Right cardiac atrium (tissue), 5 donors: ENCODE results near the gene IFNGR2. TPM values are rescaled to one million over a fixed set of nuclear protein-coding genes. Genes with fewer than 3 reads are reported as not detected.
A peak's percentile ranks its signal among the peaks of the same experiment; 100 is the strongest.

Experiments
- ATAC-seq, 2 donors: fragments of 200-7000 bp; cut with Tn5 transposase; one replicate each; pipeline versions ENCODE4 v1.8.0 to v1.9.1; 2020; ENCODE audit warnings: moderate library complexity in 2 of 2, mild to moderate bottlenecking in 1 of 2
- DNase-seq, 3 donors: peaks; one replicate each; pipeline ENCODE4 v3.0.0-alpha.2; 2020
- H3K27ac ChIP-seq: one replicate; pipeline ENCODE4 v1.5.1; 2013; ENCODE audit warnings: mild to moderate bottlenecking, low read length, control low read depth, moderate library complexity
- H3K27me3 ChIP-seq: one replicate; pipeline ENCODE4 v1.6.1; 2013; ENCODE audit not compliant: control insufficient read depth, insufficient read depth
- H3K4me1 ChIP-seq: one replicate; pipeline ENCODE4 v1.6.1; 2013; ENCODE audit warnings: low read length; ENCODE audit not compliant: control insufficient read depth, insufficient read depth
- H3K4me3 ChIP-seq: one replicate; pipeline ENCODE4 v1.5.1; 2013; ENCODE audit warnings: low read length, control low read depth
- H3K9me3 ChIP-seq: one replicate; pipeline ENCODE4 v1.6.1; 2013; ENCODE audit warnings: low read length; ENCODE audit not compliant: control insufficient read depth
- WGBS: extraction: QIAGEN DNeasy Blood & Tissue Kit; methylation state at CpG from one replicate; pipeline ENCODE4 v1.1.7; 2013; 5-methylcytosine and 5-hydroxymethylcytosine counted together
- intact Hi-C, 4 donors: fragments of 100-400 bp; cut with DNase I; formaldehyde crosslinking; loops; one replicate each; pipeline versions ENCODE4 v1.11.0 to v1.14.0; 2022 to 2023
- polyA plus RNA-seq: library from polyadenylated mRNA; stranded (reverse); fragments of 200-250 nt; gene quantifications from one replicate; pipeline ENCODE4 v1.2.3, GENCODE V29; 2013
- total RNA-seq, 4 donors: library from RNA; stranded (reverse); fragmentation: NEBNext Ultra II Directional; extraction: Animal tissue kit (Norgen Biotek cat#: 25700); gene quantifications; one replicate each; pipeline ENCODE4 v1.2.1, GENCODE V29; 2021
- donor health status: healthy with polysubstance abuse.
- donor health status: DM: no; HTN: yes; CAD: no.
- donor health status: DM: no; HTN: no; CAD: no.
- donor health status: DM: no; HTN: yes; CAD: no; lungs with severe emphysema.
- donor health status: DM: yes; HTN: yes; CAD: no.

The IFNGR2 gene
- total and polyA plus RNA-seq, 5 donors = 37.4 to 47.4 (median 41.7) TPM

GRCh38 chr21:33388188-33388587, 15.0 kb upstream of the IFNGR2 start:
- DNase-seq = no peak
- ATAC-seq = no peak
- no peak overlapping the region for H3K27ac ChIP-seq
- 80% methylated on average over 4 of the region's 4 CpGs for WGBS
- H3K4me3 ChIP-seq = no peak overlapping the region
- intact Hi-C loops = no loop called here
- H3K9me3 ChIP-seq = no peaks in the 10 kb centered on the region
- H3K27me3 ChIP-seq = no peaks in the 10 kb centered on the region
- peaks cover 2% of the 10 kb centered on the region for H3K4me1 ChIP-seq

- no peak for ATAC-seq
- Histone ChIP-seq H3K4me1 (no peaks in the 10 kb centered on the region), H3K4me3 (no peak overlapping the region), H3K27me3 (no peaks in the 10 kb centered on the region), H3K27ac (no peak overlapping the region), H3K9me3 (no peaks in the 10 kb centered on the region)
- DNase-seq = no peak
- 78% methylated on average over 5 of the region's 5 CpGs for WGBS
- intact Hi-C loops = no loop called here
These were observed 12.7 kb upstream of the IFNGR2 start for GRCh38 chr21:33390479-33390878.

- no peak for ATAC-seq
- H3K27ac ChIP-seq = no peak overlapping the region
- H3K4me1 ChIP-seq = no peaks in the 10 kb centered on the region
- intact Hi-C loops = no loop called here
- H3K4me3 ChIP-seq = no peak overlapping the region
- 83% methylated on average over 6 of the region's 6 CpGs for WGBS
- H3K27me3 ChIP-seq = no peaks in the 10 kb centered on the region
- no peaks in the 10 kb centered on the region for H3K9me3 ChIP-seq
- no peak for DNase-seq
These were observed 11.6 kb upstream of the IFNGR2 start for GRCh38 chr21:33391656-33392055.

DNA sequence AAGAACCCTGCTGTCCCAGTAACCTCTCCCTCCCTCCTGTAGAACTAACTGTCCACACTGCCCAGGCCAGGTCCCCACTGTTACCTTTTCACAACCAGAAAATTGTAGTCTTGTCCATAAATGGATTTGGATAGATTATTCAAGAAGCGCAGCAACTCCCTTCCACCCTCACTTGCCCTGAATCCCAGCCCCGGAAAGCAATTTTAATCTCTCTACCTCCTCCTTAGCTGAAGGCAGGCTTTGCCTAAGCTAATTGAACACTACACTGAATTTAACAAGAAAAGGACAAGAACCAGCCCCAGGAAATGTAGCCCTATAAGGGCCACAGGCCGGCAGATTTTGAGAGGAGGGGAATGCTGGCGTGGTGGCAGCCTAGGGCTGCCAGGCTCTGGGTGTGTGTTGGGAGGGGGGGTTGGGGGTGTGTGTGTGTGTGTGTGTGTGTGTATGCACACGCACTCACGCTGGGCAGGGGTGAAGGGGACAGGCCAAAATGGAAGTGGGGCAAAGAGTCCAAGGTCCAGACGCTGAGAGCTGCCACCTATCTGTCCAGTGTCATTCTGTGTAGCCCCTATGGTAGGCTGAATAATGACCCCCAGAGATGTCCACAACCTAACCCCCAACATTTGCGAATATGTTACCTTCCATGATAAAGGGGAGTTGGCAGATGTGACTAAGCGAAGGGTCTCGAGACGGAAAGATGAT, 10.8 kb upstream of the IFNGR2 start:
- no peaks in the 10 kb centered on the region for H3K9me3 ChIP-seq
- no peak for ATAC-seq
- intact Hi-C loops = no loop called here
- no peak for DNase-seq
- H3K4me3 ChIP-seq = no peak overlapping the region
- H3K27ac ChIP-seq = no peak overlapping the region
- H3K4me1 ChIP-seq = no peaks in the 10 kb centered on the region
- no peaks in the 10 kb centered on the region for H3K27me3 ChIP-seq
- 84% methylated on average over 11 of the region's 11 CpGs for WGBS

GRCh38 chr21:33393348-33393747, 9.9 kb upstream of the IFNGR2 start:
- Histone ChIP-seq H3K9me3 (no peaks in the 10 kb centered on the region), H3K4me3 (no peak overlapping the region), H3K4me1 (no peaks in the 10 kb centered on the region), H3K27ac (no peak overlapping the region), H3K27me3 (no peaks in the 10 kb centered on the region)
- intact Hi-C loops = no loop called here
- DNase-seq (no peak), ATAC-seq (no peak)
- 66% methylated on average over 5 of the region's 5 CpGs for WGBS

GRCh38 chr21:33394260-33394659, 9.0 kb upstream of the IFNGR2 start:
- DNase-seq (peak in 2 of 3 donors; percentile 26 to 61), ATAC-seq (peak; percentile 33 to 51)
- H3K27ac ChIP-seq = peak overlapping the region; percentile 13
- intact Hi-C loops = no loop called here
- WGBS = 81% methylated on average over 8 of the region's 8 CpGs
- no peaks in the 10 kb centered on the region for H3K9me3 ChIP-seq
- H3K4me3 ChIP-seq = no peak overlapping the region
- H3K27me3 ChIP-seq = no peaks in the 10 kb centered on the region
- no peaks in the 10 kb centered on the region for H3K4me1 ChIP-seq

GRCh38 chr21:33395891-33396331, 7.3 kb upstream of the IFNGR2 start:
- no peak for ATAC-seq
- H3K4me1 ChIP-seq = no peaks in the 10 kb centered on the region
- no peak overlapping the region for H3K27ac ChIP-seq

GRCh38 chr21:33396436-33396835, 6.8 kb upstream of the IFNGR2 start:
- ATAC-seq (no peak), DNase-seq (no peak)
- Histone ChIP-seq H3K27ac (no peak overlapping the region), H3K27me3 (no peaks in the 10 kb centered on the region), H3K9me3 (no peaks in the 10 kb centered on the region), H3K4me1 (no peaks in the 10 kb centered on the region), H3K4me3 (no peak overlapping the region)
- WGBS = 80% methylated on average over 6 of the region's 6 CpGs
- intact Hi-C loops = no loop called here

More at GRCh38 chr21:33395891-33396331, 7.3 kb upstream of the IFNGR2 start:
- no peaks in the 10 kb centered on the region for H3K9me3 ChIP-seq
- intact Hi-C loops = no loop called here
- 86% methylated on average over 6 of the region's 6 CpGs for WGBS
- no peak for DNase-seq
- H3K4me3 ChIP-seq = no peak overlapping the region
- no peaks in the 10 kb centered on the region for H3K27me3 ChIP-seq

- DNase-seq = peak; percentile 52 to 83 (median 74)
- 50% methylated on average over 5 of the region's 5 CpGs for WGBS
- Histone ChIP-seq H3K4me3 (no peak overlapping the region), H3K27me3 (no peaks in the 10 kb centered on the region), H3K27ac (no peak overlapping the region), H3K4me1 (no peaks in the 10 kb centered on the region), H3K9me3 (no peaks in the 10 kb centered on the region)
- intact Hi-C loops = no loop called here
- peak; percentile 42 to 64 for ATAC-seq
These were observed 6.3 kb upstream of the IFNGR2 start for GRCh38 chr21:33396951-33397350.

DNA sequence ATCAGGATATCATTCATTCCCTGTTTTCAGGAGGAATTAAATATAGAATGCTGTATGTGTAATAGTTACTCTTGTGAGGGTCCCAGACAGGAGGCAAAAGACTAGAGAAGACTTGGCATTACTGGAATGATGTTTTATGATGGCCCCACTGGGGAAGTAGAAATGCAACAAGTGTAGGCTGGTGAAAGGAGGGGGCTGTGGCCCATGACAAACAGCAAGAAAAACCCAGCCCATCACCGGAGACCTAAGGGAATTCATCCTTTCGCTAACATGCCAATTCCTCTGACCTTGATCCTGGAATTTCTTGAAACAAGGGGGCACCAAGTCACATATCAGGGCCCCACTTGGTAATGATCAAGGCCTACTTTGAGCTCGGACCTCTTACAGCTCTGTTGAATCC, 5.5 kb upstream of the IFNGR2 start:
- Histone ChIP-seq H3K4me3 (no peak overlapping the region), H3K4me1 (no peaks in the 10 kb centered on the region), H3K9me3 (no peaks in the 10 kb centered on the region), H3K27ac (no peak overlapping the region), H3K27me3 (no peaks in the 10 kb centered on the region)
- intact Hi-C loops = no loop called here
- ATAC-seq (no peak), DNase-seq (no peak)
- 95% methylated on average over 3 of the region's 3 CpGs for WGBS

DNA sequence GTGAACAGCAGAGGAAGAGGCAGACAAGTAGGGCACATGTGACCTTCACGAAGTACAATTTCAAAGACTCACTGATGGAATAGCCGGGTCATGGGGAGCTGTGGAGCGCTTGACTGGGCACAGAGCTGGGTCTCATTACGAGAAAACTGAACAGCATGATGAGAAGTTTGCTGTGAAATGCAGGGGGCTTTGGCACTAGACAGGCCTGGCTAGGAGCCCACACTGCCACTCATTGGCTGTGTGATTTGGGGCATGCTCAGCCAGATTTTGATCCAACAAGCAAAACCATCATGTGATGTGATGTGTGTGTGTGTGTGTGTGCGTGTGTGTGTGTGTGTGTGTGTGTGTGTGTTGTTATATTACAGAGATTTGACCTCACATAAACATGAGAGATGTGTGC, 4.9 kb upstream of the IFNGR2 start:
- Histone ChIP-seq H3K27me3 (no peaks in the 10 kb centered on the region), H3K27ac (no peak overlapping the region), H3K4me3 (no peak overlapping the region), H3K9me3 (no peaks in the 10 kb centered on the region), H3K4me1 (no peaks in the 10 kb centered on the region)
- intact Hi-C loops = no loop called here
- ATAC-seq (no peak), DNase-seq (no peak)
- 95% methylated on average over 5 of the region's 5 CpGs for WGBS

DNA sequence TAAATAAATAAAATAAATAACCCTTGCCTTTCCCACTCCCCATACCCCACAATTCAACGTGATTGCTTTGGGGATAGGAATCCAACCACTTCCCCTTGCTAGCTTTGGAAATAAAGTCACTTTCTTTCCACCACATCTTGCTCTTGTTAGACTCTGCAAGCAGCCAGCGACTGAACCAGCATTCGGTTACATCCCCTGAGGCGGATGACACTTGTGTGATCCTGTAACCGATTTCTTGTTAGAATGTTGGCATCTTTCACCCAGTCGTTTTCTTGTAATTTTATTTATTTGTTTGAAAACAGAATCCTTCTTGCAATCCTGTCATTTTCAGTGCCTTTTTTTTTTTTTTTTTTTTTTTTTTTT, 1.6 kb upstream of the IFNGR2 start:
- H3K4me1 ChIP-seq = peaks cover 9% of the 10 kb centered on the region
- H3K27ac ChIP-seq = no peak overlapping the region
- no peaks in the 10 kb centered on the region for H3K27me3 ChIP-seq
- ATAC-seq (no peak), DNase-seq (no peak)
- intact Hi-C loops = no loop called here
- no peak overlapping the region for H3K4me3 ChIP-seq
- no peaks in the 10 kb centered on the region for H3K9me3 ChIP-seq
- 78% methylated on average over 6 of the region's 6 CpGs for WGBS
